Fibroblast of peridontal ligament (primary cell): ENCODE results near the gene SLFN12L.
"Not testable (repeated sequence)": the region's sequence is repeated elsewhere in the genome, so short reads cannot be mapped to it uniquely, and the experiment has no call there.

Source experiments
- DNase-seq: peaks from one replicate; pipeline ENCODE4 v3.0.0-alpha.2; 2010; ENCODE audit errors: extremely low read depth

Gene SLFN12L

GRCh38 chr17:35542990-35543389, 5.5 kb upstream of the SLFN12L start:
- no peak for DNase-seq

GRCh38 chr17:35541434-35541833, 4.0 kb upstream of the SLFN12L start:
- no peak for DNase-seq

- DNase-seq: peak; percentile 65
These were observed 3.3 kb upstream of the SLFN12L start for GRCh38 chr17:35540589-35541404.

GRCh38 chr17:35539659-35540026, 2.2 kb upstream of the SLFN12L start:
- no peak for DNase-seq

GRCh38 chr17:35536664-35537171, 760 bp downstream of the SLFN12L start:
- DNase-seq: no peak

GRCh38 chr17:35535406-35535805, 2.1 kb downstream of the SLFN12L start:
- DNase-seq: not testable (repeated sequence)

GRCh38 chr17:35534576-35535093, 2.8 kb downstream of the SLFN12L start:
- no peak for DNase-seq

GRCh38 chr17:35531160-35531559, 6.3 kb downstream of the SLFN12L start:
- DNase-seq: no peak

GRCh38 chr17:35529866-35530265, 7.6 kb downstream of the SLFN12L start:
- no peak for DNase-seq

GRCh38 chr17:35529326-35529725, 8.2 kb downstream of the SLFN12L start:
- not testable (repeated sequence) for DNase-seq

GRCh38 chr17:35523296-35523695, 14.2 kb downstream of the SLFN12L start:
- no peak for DNase-seq

GRCh38 chr17:35521654-35522256, 15.7 kb downstream of the SLFN12L start:
- not testable (repeated sequence) for DNase-seq

GRCh38 chr17:35521150-35521549, 16.3 kb downstream of the SLFN12L start:
- no peak for DNase-seq

GRCh38 chr17:35519906-35520442, 17.5 kb downstream of the SLFN12L start:
- no peak for DNase-seq

- no peak for DNase-seq
These were observed 18.0 kb downstream of the SLFN12L start for GRCh38 chr17:35519439-35519838.

- not testable (repeated sequence) for DNase-seq
These were observed 19.0 kb downstream of the SLFN12L start for GRCh38 chr17:35518431-35518830.

- DNase-seq: no peak
These were observed 22.5 kb downstream of the SLFN12L start for GRCh38 chr17:35515027-35515426.

- no peak for DNase-seq
These were observed 22.9 kb downstream of the SLFN12L start for GRCh38 chr17:35514564-35514963.

- no peak for DNase-seq
These were observed 27.4 kb downstream of the SLFN12L start for GRCh38 chr17:35510052-35510451.

GRCh38 chr17:35507714-35508113, 29.8 kb downstream of the SLFN12L start:
- DNase-seq: not testable (repeated sequence)

GRCh38 chr17:35499548-35499947, 37.9 kb downstream of the SLFN12L start:
- DNase-seq: no peak

GRCh38 chr17:35498448-35499178, 38.9 kb downstream of the SLFN12L start:
- DNase-seq: no peak
